CD14-positive monocyte (primary cell): ENCODE data around the gene TTLL7. TPM values are rescaled to one million over a fixed set of nuclear protein-coding genes. Genes with fewer than 3 reads are reported as not detected.

Experiments used
- DNase-seq, 3 donors: peaks; one replicate each; pipeline ENCODE4 v3.0.0-alpha.2; 2011 to 2022
- H2AFZ ChIP-seq: 2 replicates; pipeline ENCODE4 v1.6.0; 2012; ENCODE audit warnings: mild to moderate bottlenecking, low read depth, low read length, inconsistent platforms; ENCODE audit not compliant: insufficient read depth, poor library complexity, severe bottlenecking
- H3K27ac ChIP-seq, 2 donors: 1 replicate in 1 of 2; 2 replicates in 1 of 2; pipeline ENCODE4 v1.5.1; 2012 to 2013; ENCODE audit warnings: low read length in 2 of 2, control low read depth in 1 of 2, inconsistent platforms in 1 of 2, low read depth in 1 of 2, mild to moderate bottlenecking in 1 of 2
- H3K27me3 ChIP-seq, 2 donors: one replicate each; pipeline versions ENCODE4 v1.6.0 to v1.6.1; 2011 to 2013; ENCODE audit warnings: low read length in 2 of 2; ENCODE audit not compliant: control insufficient read depth in 2 of 2, insufficient read depth in 2 of 2
- H3K36me3 ChIP-seq, 2 donors: replicated peaks in 1 of 2; 1 replicate in 1 of 2; 2 replicates in 1 of 2; pipeline versions ENCODE4 v1.5.1 to v1.6.1; 2012 to 2013; ENCODE audit warnings: low read length in 2 of 2, control low read depth in 1 of 2, inconsistent platforms in 1 of 2, mild to moderate bottlenecking in 1 of 2; ENCODE audit not compliant: insufficient read depth in 2 of 2, control insufficient read depth in 1 of 2
- H3K4me1 ChIP-seq, 2 donors: 1 replicate in 1 of 2; 2 replicates in 1 of 2; pipeline versions ENCODE4 v1.5.1 to v1.6.1; 2012 to 2013; ENCODE audit warnings: low read length in 2 of 2, control low read depth in 1 of 2, inconsistent platforms in 1 of 2, mild to moderate bottlenecking in 1 of 2, moderate library complexity in 1 of 2; ENCODE audit not compliant: insufficient read depth in 2 of 2, control insufficient read depth in 1 of 2
- H3K4me2 ChIP-seq: replicated peaks from 2 replicates; pipeline ENCODE3; 2012; ENCODE audit warnings: low read length, moderate library complexity, mild to moderate bottlenecking; ENCODE audit not compliant: poor library complexity, severe bottlenecking; ENCODE audit errors: extremely low read depth
- H3K4me3 ChIP-seq, 3 experiments: fragments of 200-600 bp in 1 of 3; sonication (generic) in 1 of 3; replicated peaks in 1 of 3; 1 replicate in 2 of 3; 2 replicates in 1 of 3; pipeline ENCODE4 v1.5.1; 2011 to 2013; ENCODE audit warnings: low read length in 3 of 3, mild to moderate bottlenecking in 3 of 3, control low read depth in 2 of 3, low read depth in 2 of 3, inconsistent platforms in 1 of 3, moderate library complexity in 1 of 3
- H3K79me2 ChIP-seq: 2 replicates; pipeline ENCODE4 v1.6.0; 2012; ENCODE audit warnings: mild to moderate bottlenecking, control low read depth, inconsistent platforms, low read length, moderate library complexity; ENCODE audit not compliant: insufficient read depth
- H3K9ac ChIP-seq: 2 replicates; pipeline ENCODE4 v1.6.0; 2017; ENCODE audit warnings: low read length, mild to moderate bottlenecking; ENCODE audit not compliant: insufficient read depth, poor library complexity, severe bottlenecking
- H3K9me3 ChIP-seq, 2 donors: replicated peaks in 1 of 2; 1 replicate in 1 of 2; 2 replicates in 1 of 2; pipeline versions ENCODE4 v1.5.1 to v1.6.1; 2012 to 2013; ENCODE audit warnings: low read length in 2 of 2, control low read depth in 1 of 2; ENCODE audit not compliant: control insufficient read depth in 1 of 2, insufficient read depth in 1 of 2
- H4K20me1 ChIP-seq: 2 replicates; pipeline ENCODE4 v1.6.0; 2012; ENCODE audit warnings: mild to moderate bottlenecking, low read length, control low read depth, moderate library complexity; ENCODE audit not compliant: insufficient read depth
- H3K27ac Mint-ChIP-seq, 7 donors: one replicate each; pipeline ENCODE4 v1.8.0; 2020; ENCODE audit warnings: mild to moderate bottlenecking in 7 of 7, mixed read lengths in 7 of 7, moderate library complexity in 6 of 7, inconsistent platforms in 2 of 7
- H3K27me3 Mint-ChIP-seq, 3 donors: one replicate each; pipeline ENCODE4 v1.8.0; 2021 to 2022; ENCODE audit warnings: low read depth in 3 of 3, mild to moderate bottlenecking in 3 of 3, mixed read lengths in 3 of 3, moderate library complexity in 3 of 3, inconsistent platforms in 1 of 3
- H3K36me3 Mint-ChIP-seq, 2 donors: one replicate each; pipeline ENCODE4 v1.8.0; 2020; ENCODE audit warnings: mixed read lengths in 2 of 2, inconsistent platforms in 1 of 2, mild to moderate bottlenecking in 1 of 2
- H3K4me1 Mint-ChIP-seq: one replicate; pipeline ENCODE4 v1.8.0; 2020; ENCODE audit warnings: mild to moderate bottlenecking, mixed read lengths
- H3K4me3 Mint-ChIP-seq, 2 donors: one replicate each; pipeline ENCODE4 v1.8.0; 2020; ENCODE audit warnings: mild to moderate bottlenecking in 2 of 2, mixed read lengths in 2 of 2, moderate library complexity in 1 of 2
- H3K9me3 Mint-ChIP-seq, 7 donors: one replicate each; pipeline ENCODE4 v1.8.0; 2020 to 2022; ENCODE audit warnings: mixed read lengths in 7 of 7, mild to moderate bottlenecking in 6 of 7, moderate library complexity in 6 of 7, inconsistent platforms in 2 of 7
- WGBS: methylation state at CpG from one replicate; pipeline ENCODE4 v1.1.5; 2013; ENCODE audit warnings: missing lambda C conversion rate; ENCODE audit not compliant: insufficient coverage; 5-methylcytosine and 5-hydroxymethylcytosine counted together
- intact Hi-C, 2 donors: fragments of 100-400 bp; cut with micrococcal nuclease; formaldehyde crosslinking; loops; one replicate each; pipeline versions ENCODE4 v1.15.0 to v1.15.1; 2023
- polyA plus RNA-seq, 3 donors: library from polyadenylated mRNA; depleted of rRNA in 1 of 3; unstranded in 2 of 3; stranded (reverse) in 1 of 3; fragments of 300-500 nt in 2 of 3; fragments of >200 nt in 1 of 3; fragmentation: Illumina TruSeq in 2 of 3; gene quantifications; 1 replicate in 2 of 3; 2 replicates in 1 of 3; pipeline ENCODE4 v1.2.3, GENCODE V29; 2012 to 2021
- TF ChIP-seq, protein P1 (sequence below): fragments of 200-600 bp; IDR thresholded peaks from one replicate; pipeline ENCODE4 v1.8.0; 2022; ENCODE audit warnings: antibody characterized with exemption, mild to moderate bottlenecking

Gene TTLL7
- polyA plus RNA-seq, 3 donors, result 0.12 to 0.69 TPM; not detected in 1

DNA sequence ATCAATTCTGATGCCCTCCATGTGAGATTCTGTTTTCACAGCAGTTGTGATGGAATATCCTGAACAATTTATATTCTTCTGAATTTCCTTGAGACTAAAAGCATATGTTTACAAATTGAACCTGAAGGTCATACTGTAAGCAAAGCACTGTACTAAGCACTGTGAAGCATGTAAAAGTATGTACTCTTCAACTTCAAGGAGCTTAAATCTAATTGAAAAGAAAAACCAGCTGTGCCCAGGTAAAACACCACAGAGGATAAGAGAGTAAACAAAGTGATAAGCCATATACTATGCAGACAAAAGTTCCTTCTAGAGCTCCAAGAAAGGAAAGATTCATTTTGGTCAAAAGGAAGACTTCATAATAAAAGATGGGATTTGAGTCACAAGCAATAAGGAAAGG, 71.9 kb downstream of the TTLL7 start:
- Mint-ChIP-seq H3K4me1 (peaks cover 6% of the 10 kb centered on the region), H3K4me3 (no peak overlapping the region), H3K9me3 (no peaks in the 10 kb centered on the region), H3K27ac (no peak overlapping the region), H3K27me3 (peaks cover 0 to 2% (median 0%) of the 10 kb centered on the region in 3 donors), H3K36me3 (no peaks in the 10 kb centered on the region)
- Histone ChIP-seq H2AFZ (no peak overlapping the region), H3K27me3 (no peaks in the 10 kb centered on the region), H3K27ac (no peak overlapping the region), H3K9ac (no peak overlapping the region), H4K20me1 (no peaks in the 10 kb centered on the region), H3K36me3 (no peaks in the 10 kb centered on the region), H3K79me2 (no peaks in the 10 kb centered on the region), H3K4me3 (no peak overlapping the region), H3K4me1 (no peaks in the 10 kb centered on the region), H3K4me2 (no peak overlapping the region), H3K9me3 (no peaks in the 10 kb centered on the region)
- DNase-seq, result no peak
- intact Hi-C loops, result no loop called here
- TF ChIP-seq, protein P1, sequence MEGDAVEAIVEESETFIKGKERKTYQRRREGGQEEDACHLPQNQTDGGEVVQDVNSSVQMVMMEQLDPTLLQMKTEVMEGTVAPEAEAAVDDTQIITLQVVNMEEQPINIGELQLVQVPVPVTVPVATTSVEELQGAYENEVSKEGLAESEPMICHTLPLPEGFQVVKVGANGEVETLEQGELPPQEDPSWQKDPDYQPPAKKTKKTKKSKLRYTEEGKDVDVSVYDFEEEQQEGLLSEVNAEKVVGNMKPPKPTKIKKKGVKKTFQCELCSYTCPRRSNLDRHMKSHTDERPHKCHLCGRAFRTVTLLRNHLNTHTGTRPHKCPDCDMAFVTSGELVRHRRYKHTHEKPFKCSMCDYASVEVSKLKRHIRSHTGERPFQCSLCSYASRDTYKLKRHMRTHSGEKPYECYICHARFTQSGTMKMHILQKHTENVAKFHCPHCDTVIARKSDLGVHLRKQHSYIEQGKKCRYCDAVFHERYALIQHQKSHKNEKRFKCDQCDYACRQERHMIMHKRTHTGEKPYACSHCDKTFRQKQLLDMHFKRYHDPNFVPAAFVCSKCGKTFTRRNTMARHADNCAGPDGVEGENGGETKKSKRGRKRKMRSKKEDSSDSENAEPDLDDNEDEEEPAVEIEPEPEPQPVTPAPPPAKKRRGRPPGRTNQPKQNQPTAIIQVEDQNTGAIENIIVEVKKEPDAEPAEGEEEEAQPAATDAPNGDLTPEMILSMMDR, result no peak

DNA sequence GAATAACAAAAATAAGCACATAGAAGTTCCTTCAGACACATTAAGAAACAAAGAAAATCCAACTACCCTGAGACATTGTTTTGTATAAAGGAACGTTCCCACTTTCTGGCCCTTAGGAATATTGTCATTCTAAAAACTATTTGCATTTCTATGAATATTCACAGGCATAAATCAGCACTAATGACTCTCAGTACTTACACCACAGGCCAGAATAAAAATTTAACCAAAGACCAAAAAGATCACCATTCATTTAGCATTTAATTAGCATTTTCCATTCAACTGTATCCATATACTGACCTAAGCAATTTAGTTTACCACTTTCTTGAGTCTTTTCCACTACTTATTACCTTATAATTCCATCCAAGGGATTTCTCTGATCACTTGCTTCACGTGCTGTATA, 75.4 kb downstream of the TTLL7 start:
- TF ChIP-seq, protein P1, result no peak
- no peaks in the 10 kb centered on the region for H3K36me3 ChIP-seq
- H3K27ac Mint-ChIP-seq, result no peak overlapping the region
- no peaks in the 10 kb centered on the region for H3K79me2 ChIP-seq
- H3K4me1 Mint-ChIP-seq, result peaks cover 6% of the 10 kb centered on the region
- no peak overlapping the region for H3K4me3 ChIP-seq
- no peak overlapping the region for H3K9ac ChIP-seq
- no peak overlapping the region for H2AFZ ChIP-seq
- H4K20me1 ChIP-seq, result no peaks in the 10 kb centered on the region
- H3K4me3 Mint-ChIP-seq, result no peak overlapping the region
- intact Hi-C loops, result no loop called here
- no peaks in the 10 kb centered on the region for H3K9me3 Mint-ChIP-seq
- H3K27me3 Mint-ChIP-seq, result no peaks in the 10 kb centered on the region
- no peaks in the 10 kb centered on the region for H3K27me3 ChIP-seq
- no CpG with 5 or more reads among the region's 2 CpGs for WGBS
- H3K4me2 ChIP-seq, result no peak overlapping the region
- no peak for DNase-seq
- H3K4me1 ChIP-seq, result no peaks in the 10 kb centered on the region
- H3K36me3 Mint-ChIP-seq, result no peaks in the 10 kb centered on the region
- no peak overlapping the region for H3K27ac ChIP-seq
- H3K9me3 ChIP-seq, result no peaks in the 10 kb centered on the region
